DND-41 (cell line): Measurements from ENCODE around the gene ZNF398.
A peak's percentile ranks its signal among the peaks of the same experiment; 100 is the strongest.

Source experiments
- EZH2 ChIP-seq: IDR thresholded peaks from 3 replicates; pipeline ENCODE4 v1.6.1; 2012; ENCODE audit warnings: borderline replicate concordance, low read depth, mild to moderate bottlenecking, moderate library complexity, low read length, inconsistent platforms; ENCODE audit not compliant: severe bottlenecking
- TF ChIP-seq, protein P1 (sequence below): IDR thresholded peaks from 2 replicates; pipeline ENCODE4 v1.5.1; 2012; ENCODE audit warnings: borderline replicate concordance, low read length, moderate library complexity, mild to moderate bottlenecking; ENCODE audit not compliant: poor library complexity, severe bottlenecking; ENCODE audit errors: extremely low read depth

- TF ChIP-seq, protein P1, sequence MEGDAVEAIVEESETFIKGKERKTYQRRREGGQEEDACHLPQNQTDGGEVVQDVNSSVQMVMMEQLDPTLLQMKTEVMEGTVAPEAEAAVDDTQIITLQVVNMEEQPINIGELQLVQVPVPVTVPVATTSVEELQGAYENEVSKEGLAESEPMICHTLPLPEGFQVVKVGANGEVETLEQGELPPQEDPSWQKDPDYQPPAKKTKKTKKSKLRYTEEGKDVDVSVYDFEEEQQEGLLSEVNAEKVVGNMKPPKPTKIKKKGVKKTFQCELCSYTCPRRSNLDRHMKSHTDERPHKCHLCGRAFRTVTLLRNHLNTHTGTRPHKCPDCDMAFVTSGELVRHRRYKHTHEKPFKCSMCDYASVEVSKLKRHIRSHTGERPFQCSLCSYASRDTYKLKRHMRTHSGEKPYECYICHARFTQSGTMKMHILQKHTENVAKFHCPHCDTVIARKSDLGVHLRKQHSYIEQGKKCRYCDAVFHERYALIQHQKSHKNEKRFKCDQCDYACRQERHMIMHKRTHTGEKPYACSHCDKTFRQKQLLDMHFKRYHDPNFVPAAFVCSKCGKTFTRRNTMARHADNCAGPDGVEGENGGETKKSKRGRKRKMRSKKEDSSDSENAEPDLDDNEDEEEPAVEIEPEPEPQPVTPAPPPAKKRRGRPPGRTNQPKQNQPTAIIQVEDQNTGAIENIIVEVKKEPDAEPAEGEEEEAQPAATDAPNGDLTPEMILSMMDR, result peak; percentile 81
- no peak for TF ChIP-seq EZH2
Observed at GRCh38 chr7:149209518-149210269, 62.4 kb downstream of the ZNF398 start.
